Endothelial cell of umbilical vein (primary cell): ENCODE data around the gene SAT2. TPM values are rescaled to one million over a fixed set of nuclear protein-coding genes. Genes with fewer than 3 reads are reported as not detected.

ENCODE experiments used
- BruUV-seq: library from RNA; stranded (reverse); fragments of 400-500 nt; replicated peaks from 2 replicates; lab custom pipeline; 2021; lab: Mats Ljungman, UMichigan
- CTCF ChIA-PET: fragments of 300-600, 350-600 bp; sonication (Branson Sonifier 250); formaldehyde crosslinking; loops from one replicate; lab custom pipeline; 2021; ENCODE audit warnings: antibody characterized with exemption, inconsistent platforms; lab: Charles Lee
- POLR2A ChIA-PET: fragments of 300-600, 350-600 bp; sonication (Branson Sonifier 250); formaldehyde crosslinking; loops from one replicate; lab custom pipeline; 2021; ENCODE audit warnings: antibody characterized with exemption, inconsistent platforms; lab: Charles Lee
- DNase-seq: peaks from one replicate; pipeline ENCODE4 v3.0.0-alpha.2; 2011; ENCODE audit warnings: low read depth, low spot score
- FAIRE-seq: peaks from 2 replicates; lab custom pipeline; 2011; peaks lifted over from hg19 to GRCh38; lab: Jason Lieb, UNC
- H2AFZ ChIP-seq: 2 replicates; pipeline ENCODE4 v1.6.0; 2012; ENCODE audit warnings: low read depth, low read length, control low read depth, inconsistent platforms
- H3K27ac ChIP-seq: 2 replicates; pipeline ENCODE4 v1.5.1; 2011; ENCODE audit warnings: low read depth, mild to moderate bottlenecking, control low read depth, low read length, moderate library complexity; ENCODE audit not compliant: insufficient read depth
- H3K27me3 ChIP-seq, 2 experiments: 2 replicates each; pipeline versions ENCODE4 v1.6.0 to v1.6.1; 2011; ENCODE audit warnings: low read length in 2 of 2, mixed read lengths in 1 of 2; ENCODE audit not compliant: control insufficient read depth in 2 of 2, insufficient read depth in 2 of 2
- H3K36me3 ChIP-seq, 2 experiments: 2 replicates in 1 of 2; 3 replicates in 1 of 2; pipeline ENCODE4 v1.5.1; 2011; ENCODE audit warnings: low read length in 2 of 2, mild to moderate bottlenecking in 1 of 2, moderate library complexity in 1 of 2; ENCODE audit not compliant: control insufficient read depth in 2 of 2, insufficient read depth in 2 of 2; ENCODE audit errors: extremely low read depth in 1 of 2
- H3K4me1 ChIP-seq: 3 replicates; pipeline ENCODE4 v1.5.1; 2011; ENCODE audit warnings: mild to moderate bottlenecking, low read length; ENCODE audit not compliant: control insufficient read depth, insufficient read depth; ENCODE audit errors: extremely low read depth
- H3K4me2 ChIP-seq: 2 replicates; pipeline ENCODE4 v1.6.1; 2011; ENCODE audit warnings: low read length, control low read depth, mixed read lengths; ENCODE audit not compliant: insufficient read depth
- H3K4me3 ChIP-seq, 3 experiments: fragments of 200-600 bp in 1 of 3; sonication (generic), shearing (Covaris generic) in 1 of 3; replicated peaks in 1 of 3; 2 replicates each; pipeline ENCODE4 v1.5.1; 2011 to 2016; ENCODE audit warnings: control low read depth in 3 of 3, low read length in 3 of 3, mild to moderate bottlenecking in 2 of 3, inconsistent platforms in 1 of 3, low read depth in 1 of 3, moderate library complexity in 1 of 3; ENCODE audit not compliant: insufficient read depth in 1 of 3
- H3K79me2 ChIP-seq: 2 replicates; pipeline ENCODE4 v1.6.0; 2012; ENCODE audit warnings: low read length, inconsistent platforms; ENCODE audit not compliant: control insufficient read depth, insufficient read depth
- H3K9ac ChIP-seq: replicated peaks from 2 replicates; pipeline ENCODE3; 2011; ENCODE audit warnings: low read length, control low read depth; ENCODE audit not compliant: insufficient read depth; ENCODE audit errors: extremely low read depth
- H3K9me1 ChIP-seq: replicated peaks from 3 replicates; pipeline ENCODE4 v1.6.0; 2011; ENCODE audit warnings: mild to moderate bottlenecking, low read length; ENCODE audit not compliant: control insufficient read depth, insufficient read depth; ENCODE audit errors: extremely low read depth
- H3K9me3 ChIP-seq: replicated peaks from 2 replicates; pipeline ENCODE4 v1.5.1; 2012; ENCODE audit warnings: low read length, inconsistent platforms; ENCODE audit not compliant: control insufficient read depth, insufficient read depth
- H4K20me1 ChIP-seq: replicated peaks from 2 replicates; pipeline ENCODE3; 2011; ENCODE audit warnings: mild to moderate bottlenecking, low read length; ENCODE audit not compliant: control insufficient read depth, insufficient read depth; ENCODE audit errors: extremely low read depth
- EZH2 ChIP-seq: IDR thresholded peaks from 2 replicates; pipeline ENCODE4 v1.6.1; 2012; ENCODE audit warnings: borderline replicate concordance, low read depth, mild to moderate bottlenecking, moderate library complexity, low read length, inconsistent platforms; ENCODE audit not compliant: severe bottlenecking
- FOS ChIP-seq: IDR thresholded peaks from 2 replicates; pipeline ENCODE4 v1.6.1; 2011; ENCODE audit warnings: mild to moderate bottlenecking, low read length, moderate library complexity, borderline replicate concordance; ENCODE audit not compliant: insufficient read depth
- JUN ChIP-seq: IDR thresholded peaks from 2 replicates; pipeline ENCODE4 v1.6.1; 2011; ENCODE audit warnings: borderline replicate concordance, low read depth; ENCODE audit not compliant: insufficient read length, insufficient read depth
- POLR2A ChIP-seq: IDR thresholded peaks from 2 replicates; pipeline ENCODE4 v1.6.1; 2012; ENCODE audit warnings: low read depth, mild to moderate bottlenecking, control low read depth, low read length
- POLR2AphosphoS5 ChIP-seq: IDR thresholded peaks from 2 replicates; pipeline ENCODE4 v1.6.1; 2012; ENCODE audit warnings: low read depth, mild to moderate bottlenecking, control low read depth, low read length, moderate library complexity; ENCODE audit not compliant: insufficient read depth
- dilution Hi-C: fragments of 300-500 bp; cut with MboI; formaldehyde crosslinking; loops from one replicate; pipeline ENCODE4 v1.15.0; 2019; ENCODE audit warnings: low sequenced_read_pairs; ENCODE audit not compliant: extremely low pct_ligation_motif_present
- intact Hi-C: fragments of 100-400 bp; cut with micrococcal nuclease; formaldehyde crosslinking; loops from one replicate; pipeline ENCODE4 v1.10.0; 2022
- polyA plus RNA-seq, 4 experiments: library from polyadenylated mRNA; depleted of rRNA in 3 of 4; stranded (reverse) in 3 of 4; unstranded in 1 of 4; fragments of >200 nt; gene quantifications; 2 replicates each; pipeline versions ENCODE4 v1.2.1 to v1.2.3, GENCODE V29; 2011 to 2012; ENCODE audit warnings: missing spikeins in 1 of 4
- total RNA-seq: library from RNA; stranded (reverse); gene quantifications from 2 replicates; pipeline ENCODE4 v1.2.3, GENCODE V29; 2021
- TF ChIP-seq, protein P1 (sequence below): IDR thresholded peaks from 2 replicates; pipeline ENCODE4 v1.6.1; 2011; ENCODE audit not compliant: insufficient read depth, insufficient read length
- TF ChIP-seq, protein P2 (sequence below), 2 donors: IDR thresholded peaks; 1 replicate in 1 of 2; 2 replicates in 1 of 2; pipeline ENCODE4 v1.5.1; 2011; ENCODE audit warnings: low read length in 2 of 2, mild to moderate bottlenecking in 2 of 2, moderate library complexity in 2 of 2, control low read depth in 1 of 2, inconsistent platforms in 1 of 2, low read depth in 1 of 2; ENCODE audit not compliant: insufficient read depth in 1 of 2; ENCODE audit errors: extremely low read depth in 1 of 2

The SAT2 gene
- total and polyA plus RNA-seq, 2 donors (not counting 3 experiments of a cell fraction or from before 2014, with no cell fraction given), result 38.0 to 51.8 TPM

GRCh38 chr17:7589204-7589868 lies 38.3 kb downstream of the SAT2 start:
- intact Hi-C loops, result loop anchor here (1.0 to 2.0 kb wide), 5 partner anchors 17 to 233 kb away; partner anchors contain the start of genes FXR2 and SENP3
- Histone ChIP-seq H3K9me3 (no peaks in the 10 kb centered on the region), H4K20me1 (no peaks in the 10 kb centered on the region), H3K27me3 (no peaks in the 10 kb centered on the region), H3K9ac (no peak overlapping the region), H3K36me3 (peaks cover 12 to 40% of the 10 kb centered on the region in 2 experiments), H3K4me2 (peak overlapping the region; percentile 19), H2AFZ (no peak overlapping the region), H3K4me1 (peaks cover 16% of the 10 kb centered on the region), H3K79me2 (peaks cover 14% of the 10 kb centered on the region), H3K27ac (no peak overlapping the region), H3K4me3 (no peak overlapping the region), H3K9me1 (no peaks in the 10 kb centered on the region)
- BruUV-seq, result no TSS peak
- ChIA-PET CTCF (interaction anchor here (0.6 to 5.1 kb wide), 39 partner anchors 10 to 544 kb away, joined by 3 to 61 read pairs (median 5); partner anchors contain the start of genes CD68, FXR2, SENP3 and TMEM102), POLR2A (interaction anchor here (0.6 to 1.9 kb wide), 5 partner anchors 10 to 98 kb away, joined by 3 to 6 read pairs (median 4); partner anchors contain the start of genes CD68 and TP53)
- DNase-seq, result peak; percentile 78
- peak; percentile 82 for FAIRE-seq
- dilution Hi-C loops, result no loop called here
- TF ChIP-seq, protein P1, sequence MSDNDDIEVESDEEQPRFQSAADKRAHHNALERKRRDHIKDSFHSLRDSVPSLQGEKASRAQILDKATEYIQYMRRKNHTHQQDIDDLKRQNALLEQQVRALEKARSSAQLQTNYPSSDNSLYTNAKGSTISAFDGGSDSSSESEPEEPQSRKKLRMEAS, result no peak
- TF ChIP-seq POLR2AphosphoS5 (peak; percentile 37), POLR2A (no peak), EZH2 (no peak), FOS (no peak), JUN (no peak)
- TF ChIP-seq, protein P2, sequence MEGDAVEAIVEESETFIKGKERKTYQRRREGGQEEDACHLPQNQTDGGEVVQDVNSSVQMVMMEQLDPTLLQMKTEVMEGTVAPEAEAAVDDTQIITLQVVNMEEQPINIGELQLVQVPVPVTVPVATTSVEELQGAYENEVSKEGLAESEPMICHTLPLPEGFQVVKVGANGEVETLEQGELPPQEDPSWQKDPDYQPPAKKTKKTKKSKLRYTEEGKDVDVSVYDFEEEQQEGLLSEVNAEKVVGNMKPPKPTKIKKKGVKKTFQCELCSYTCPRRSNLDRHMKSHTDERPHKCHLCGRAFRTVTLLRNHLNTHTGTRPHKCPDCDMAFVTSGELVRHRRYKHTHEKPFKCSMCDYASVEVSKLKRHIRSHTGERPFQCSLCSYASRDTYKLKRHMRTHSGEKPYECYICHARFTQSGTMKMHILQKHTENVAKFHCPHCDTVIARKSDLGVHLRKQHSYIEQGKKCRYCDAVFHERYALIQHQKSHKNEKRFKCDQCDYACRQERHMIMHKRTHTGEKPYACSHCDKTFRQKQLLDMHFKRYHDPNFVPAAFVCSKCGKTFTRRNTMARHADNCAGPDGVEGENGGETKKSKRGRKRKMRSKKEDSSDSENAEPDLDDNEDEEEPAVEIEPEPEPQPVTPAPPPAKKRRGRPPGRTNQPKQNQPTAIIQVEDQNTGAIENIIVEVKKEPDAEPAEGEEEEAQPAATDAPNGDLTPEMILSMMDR (IDR thresholded peaks at IDR 0.05; ENCODE audit: extremely low read depth in 1 of 2, insufficient read depth in 1 of 2, low read depth in 1 of 2, low read length in 2 of 2), result peak; percentile 94 to 95
